ENCODE data around the gene PLK1.

The PLK1 gene

DNA sequence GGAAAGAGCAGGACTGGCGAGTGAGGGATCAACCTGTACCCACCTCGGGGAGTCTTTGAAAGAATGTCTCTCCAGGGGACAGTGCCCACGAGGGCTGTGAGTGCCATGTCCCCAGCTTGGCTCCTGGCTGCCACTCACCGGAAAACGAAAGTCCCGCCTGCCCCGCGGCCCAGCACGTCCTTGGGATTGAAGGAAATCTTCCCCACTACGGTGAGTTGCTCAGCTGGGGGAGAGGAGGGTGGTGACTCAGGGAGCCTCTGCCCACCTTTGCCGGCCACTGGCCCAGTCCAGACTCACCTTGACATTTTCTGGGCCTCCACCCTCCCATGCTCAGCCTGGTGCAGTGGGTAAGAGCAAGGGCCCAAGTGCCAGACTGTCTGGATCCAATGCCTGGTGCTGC, 17.1 kb downstream of the PLK1 start:
- in situ Hi-C loops (cut with MboI; ENCODE audit: low pct_unique_long_range_greater_than_20kb, low sequenced_read_pairs, unreplicated experiment), result no loop called here
- DNase-seq (ENCODE audit: low spot score), result no peak
- TF ChIP-seq, protein P1, sequence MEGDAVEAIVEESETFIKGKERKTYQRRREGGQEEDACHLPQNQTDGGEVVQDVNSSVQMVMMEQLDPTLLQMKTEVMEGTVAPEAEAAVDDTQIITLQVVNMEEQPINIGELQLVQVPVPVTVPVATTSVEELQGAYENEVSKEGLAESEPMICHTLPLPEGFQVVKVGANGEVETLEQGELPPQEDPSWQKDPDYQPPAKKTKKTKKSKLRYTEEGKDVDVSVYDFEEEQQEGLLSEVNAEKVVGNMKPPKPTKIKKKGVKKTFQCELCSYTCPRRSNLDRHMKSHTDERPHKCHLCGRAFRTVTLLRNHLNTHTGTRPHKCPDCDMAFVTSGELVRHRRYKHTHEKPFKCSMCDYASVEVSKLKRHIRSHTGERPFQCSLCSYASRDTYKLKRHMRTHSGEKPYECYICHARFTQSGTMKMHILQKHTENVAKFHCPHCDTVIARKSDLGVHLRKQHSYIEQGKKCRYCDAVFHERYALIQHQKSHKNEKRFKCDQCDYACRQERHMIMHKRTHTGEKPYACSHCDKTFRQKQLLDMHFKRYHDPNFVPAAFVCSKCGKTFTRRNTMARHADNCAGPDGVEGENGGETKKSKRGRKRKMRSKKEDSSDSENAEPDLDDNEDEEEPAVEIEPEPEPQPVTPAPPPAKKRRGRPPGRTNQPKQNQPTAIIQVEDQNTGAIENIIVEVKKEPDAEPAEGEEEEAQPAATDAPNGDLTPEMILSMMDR (IDR thresholded peaks at IDR 0.05; ENCODE audit: extremely low read depth, insufficient read depth, missing control alignments), result no peak

DNA sequence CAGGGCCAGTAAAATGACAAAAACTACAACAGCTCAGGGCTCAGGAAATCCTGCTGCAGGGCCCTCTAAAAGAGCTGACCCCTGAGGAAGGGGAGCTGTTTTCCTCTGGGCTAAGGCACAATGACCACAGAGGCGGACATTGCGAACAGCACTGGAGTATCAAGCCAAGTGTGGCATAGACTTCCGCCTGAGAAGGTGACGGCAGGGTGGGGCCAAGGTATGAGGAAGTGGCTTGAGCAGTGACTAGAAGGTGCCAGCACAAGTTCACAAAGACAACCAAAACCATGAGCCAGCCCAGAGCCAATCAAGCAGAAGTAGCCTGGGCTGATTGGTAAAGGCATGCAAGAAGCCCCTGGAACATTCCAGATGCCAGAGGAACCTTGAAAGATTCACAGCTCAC, 20.4 kb downstream of the PLK1 start:
- no peak for DNase-seq (ENCODE audit: low spot score)
- in situ Hi-C loops (cut with MboI; ENCODE audit: low pct_unique_long_range_greater_than_20kb, low sequenced_read_pairs, unreplicated experiment), result no loop called here
- TF ChIP-seq, protein P1 (IDR thresholded peaks at IDR 0.05; ENCODE audit: extremely low read depth, insufficient read depth, missing control alignments), result no peak

DNA sequence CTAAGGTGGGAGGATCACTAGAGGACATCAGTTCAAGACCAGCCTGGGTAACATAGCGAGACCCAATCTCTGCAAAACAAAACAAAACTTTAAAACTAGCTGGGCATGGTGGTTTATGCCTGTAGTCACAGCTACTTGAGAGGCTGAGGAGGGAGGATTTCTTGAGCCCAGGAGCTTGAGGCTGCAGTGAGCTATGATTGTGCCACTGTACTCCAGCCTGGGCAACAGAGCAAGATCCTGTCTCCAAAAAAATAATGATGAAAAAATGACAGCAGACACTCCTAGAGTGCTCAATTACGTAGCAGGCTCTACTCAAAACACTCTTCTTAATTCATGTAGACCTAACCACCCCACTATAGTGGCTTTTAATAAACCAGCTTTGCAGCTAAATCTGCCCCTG, 21.4 kb downstream of the PLK1 start:
- TF ChIP-seq, protein P1 (IDR thresholded peaks at IDR 0.05; ENCODE audit: extremely low read depth, insufficient read depth, missing control alignments), result no peak
- DNase-seq (ENCODE audit: low spot score), result no peak
- in situ Hi-C loops (cut with MboI; ENCODE audit: low pct_unique_long_range_greater_than_20kb, low sequenced_read_pairs, unreplicated experiment), result no loop called here

DNA sequence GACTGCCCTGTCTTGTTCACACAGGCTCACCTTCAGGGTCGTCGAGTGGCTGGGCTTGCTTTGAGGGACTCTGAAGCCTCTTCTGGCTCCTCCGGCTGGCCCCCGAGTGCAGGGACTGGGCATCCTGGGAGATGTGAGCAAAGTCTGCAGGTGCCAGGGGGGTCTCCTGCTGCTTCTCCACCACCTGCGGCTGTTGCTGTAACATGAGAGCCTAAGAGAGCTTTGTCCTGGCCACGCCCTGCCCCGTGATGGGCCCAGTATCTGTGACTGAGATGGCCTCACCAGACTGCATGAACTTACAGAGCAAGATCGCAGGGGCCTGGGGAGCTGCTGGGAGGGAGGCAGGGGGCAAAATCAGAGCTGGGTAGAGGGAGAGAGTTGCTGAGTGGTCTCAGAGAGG, 21.8 kb downstream of the PLK1 start:
- TF ChIP-seq, protein P1 (IDR thresholded peaks at IDR 0.05; ENCODE audit: extremely low read depth, insufficient read depth, missing control alignments), result no peak
- no peak for DNase-seq (ENCODE audit: low spot score)
- in situ Hi-C loops (cut with MboI; ENCODE audit: low pct_unique_long_range_greater_than_20kb, low sequenced_read_pairs, unreplicated experiment), result no loop called here

DNA sequence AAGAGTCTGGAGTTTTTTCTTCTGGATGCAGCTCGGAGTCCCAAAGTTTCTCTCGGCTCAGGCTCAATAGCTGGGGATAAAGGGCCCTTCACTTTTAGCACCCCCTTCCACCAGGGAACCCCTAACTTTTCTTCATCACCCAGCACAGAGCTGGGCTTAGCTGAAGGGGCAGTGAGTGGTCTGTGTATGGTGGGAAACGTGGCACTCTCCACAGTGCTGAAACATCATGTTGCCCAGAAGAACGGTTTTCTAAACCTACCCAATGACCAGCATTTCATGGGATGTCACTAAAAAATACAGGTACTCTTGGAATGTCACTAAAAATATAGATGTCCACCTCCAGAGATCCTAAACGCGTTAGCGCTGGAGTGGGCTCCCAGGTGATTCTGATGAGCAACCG, 22.4 kb downstream of the PLK1 start:
- TF ChIP-seq, protein P1 (IDR thresholded peaks at IDR 0.05; ENCODE audit: extremely low read depth, insufficient read depth, missing control alignments), result no peak
- no peak for DNase-seq (ENCODE audit: low spot score)
- in situ Hi-C loops (cut with MboI; ENCODE audit: low pct_unique_long_range_greater_than_20kb, low sequenced_read_pairs, unreplicated experiment), result no loop called here

DNA sequence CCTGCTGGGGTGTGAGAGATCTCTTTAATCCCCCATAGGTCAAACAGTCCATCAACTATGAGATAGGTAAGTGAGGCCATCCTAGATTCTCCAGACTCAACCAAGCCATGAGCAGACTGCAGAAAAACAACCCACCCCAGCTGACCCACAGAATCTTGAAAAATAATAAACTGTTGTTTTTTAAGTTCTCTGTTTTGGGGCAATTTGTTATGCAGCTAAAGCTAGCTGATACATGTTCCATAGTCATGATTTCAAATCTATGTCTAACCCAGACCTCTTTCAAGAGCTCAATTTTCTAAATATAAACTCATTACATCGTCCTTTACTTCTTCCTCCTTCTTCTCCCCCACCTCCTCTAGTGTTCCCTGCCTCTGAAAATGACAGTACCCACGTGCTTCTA, 24.3 kb downstream of the PLK1 start:
- DNase-seq (ENCODE audit: low spot score), result no peak
- in situ Hi-C loops (cut with MboI; ENCODE audit: low pct_unique_long_range_greater_than_20kb, low sequenced_read_pairs, unreplicated experiment), result no loop called here
- TF ChIP-seq, protein P1 (IDR thresholded peaks at IDR 0.05; ENCODE audit: extremely low read depth, insufficient read depth, missing control alignments), result no peak
